H1 (cell line): ENCODE measurements around the gene POM121L12. TPM values are rescaled to one million over a fixed set of nuclear protein-coding genes. Genes with fewer than 3 reads are reported as not detected.

Experiments used
- CTCF ChIA-PET: fragments of 300-600 bp; sonication (Branson Sonifier 250); formaldehyde crosslinking; loops from one replicate; lab custom pipeline; 2021; ENCODE audit not compliant: partially characterized antibody; lab: Charles Lee
- POLR2A ChIA-PET: fragments of 300-600 bp; sonication (Branson Sonifier 250); formaldehyde crosslinking; loops from one replicate; lab custom pipeline; 2021; ENCODE audit warnings: inconsistent platforms; ENCODE audit not compliant: partially characterized antibody; lab: Charles Lee
- DNase-seq, 2 experiments: peaks; one replicate each; pipeline versions ENCODE4 v3.0.0 to v3.0.0-alpha.2; 2010 to 2022; ENCODE audit warnings: low spot score in 2 of 2, low read depth in 1 of 2, mixed read lengths in 1 of 2
- FAIRE-seq: peaks from 2 replicates; lab custom pipeline; 2011; peaks lifted over from hg19 to GRCh38; lab: Jason Lieb, UNC
- H2AFZ ChIP-seq: 2 replicates; pipeline ENCODE4 v1.8.1; 2012; ENCODE audit warnings: low read length, inconsistent platforms
- H2AK5ac ChIP-seq: 2 replicates; pipeline ENCODE4 v1.6.1; 2013; ENCODE audit warnings: low read depth, low read length
- H2BK120ac ChIP-seq: replicated peaks from 2 replicates; pipeline ENCODE3; 2013; ENCODE audit warnings: low read depth, low read length, inconsistent platforms
- H2BK12ac ChIP-seq: 2 replicates; pipeline ENCODE4 v1.6.1; 2013; ENCODE audit warnings: low read depth, low read length
- H2BK15ac ChIP-seq: 2 replicates; pipeline ENCODE4 v1.6.1; 2013; ENCODE audit warnings: low read length
- H2BK20ac ChIP-seq: 2 replicates; pipeline ENCODE4 v1.6.1; 2013; ENCODE audit warnings: low read length
- H2BK5ac ChIP-seq: 2 replicates; pipeline ENCODE4 v1.6.1; 2013; ENCODE audit warnings: low read depth, low read length
- H3K14ac ChIP-seq: 2 replicates; pipeline ENCODE4 v1.6.1; 2013; ENCODE audit warnings: inconsistent platforms; ENCODE audit not compliant: insufficient read length
- H3K18ac ChIP-seq: 2 replicates; pipeline ENCODE4 v1.6.1; 2013; ENCODE audit warnings: low read length; ENCODE audit errors: extremely low read depth
- H3K23ac ChIP-seq: 2 replicates; pipeline ENCODE4 v1.6.1; 2013; ENCODE audit warnings: inconsistent platforms; ENCODE audit not compliant: insufficient read length
- H3K23me2 ChIP-seq: 2 replicates; pipeline ENCODE4 v1.6.1; 2013; ENCODE audit warnings: low read depth, low read length
- H3K27ac ChIP-seq: 2 replicates; pipeline ENCODE4 v1.6.1; 2011; ENCODE audit warnings: low read depth, low read length, inconsistent platforms
- H3K27me3 ChIP-seq, 4 experiments: replicated peaks in 1 of 4; 1 replicate in 1 of 4; 2 replicates in 3 of 4; pipeline versions ENCODE4 v1.6.1 to v1.8.1; 2011 to 2013; ENCODE audit warnings: low read length in 3 of 4, mild to moderate bottlenecking in 3 of 4, inconsistent platforms in 2 of 4, mixed read lengths in 2 of 4, moderate library complexity in 1 of 4; ENCODE audit not compliant: control insufficient read depth in 3 of 4, insufficient read depth in 3 of 4; ENCODE audit errors: extremely low read depth in 1 of 4
- H3K36me3 ChIP-seq, 4 experiments: 2 replicates each; pipeline versions ENCODE4 v1.6.1 to v1.8.1; 2011 to 2013; ENCODE audit warnings: mild to moderate bottlenecking in 4 of 4, low read length in 3 of 4, moderate library complexity in 2 of 4, control low read depth in 1 of 4, inconsistent platforms in 1 of 4; ENCODE audit not compliant: insufficient read depth in 4 of 4, control insufficient read depth in 2 of 4
- H3K4ac ChIP-seq: replicated peaks from 2 replicates; pipeline ENCODE3; 2013; ENCODE audit warnings: low read length, low read depth, mixed read lengths, inconsistent platforms; ENCODE audit not compliant: insufficient read length
- H3K4me1 ChIP-seq, 4 experiments: replicated peaks in 1 of 4; 1 replicate in 1 of 4; 2 replicates in 3 of 4; pipeline versions ENCODE4 v1.6.1 to v1.8.1; 2011 to 2013; ENCODE audit warnings: low read length in 3 of 4, inconsistent platforms in 2 of 4, mixed read lengths in 1 of 4; ENCODE audit not compliant: insufficient read depth in 4 of 4, control insufficient read depth in 3 of 4
- H3K4me2 ChIP-seq, 2 experiments: 2 replicates each; pipeline versions ENCODE4 v1.6.1 to v1.8.1; 2011 to 2013; ENCODE audit warnings: low read depth in 2 of 2, low read length in 2 of 2, control low read depth in 1 of 2, inconsistent platforms in 1 of 2, mild to moderate bottlenecking in 1 of 2; ENCODE audit not compliant: insufficient read depth in 1 of 2
- H3K4me3 ChIP-seq, 4 experiments: fragments of 200-600, 300-600 bp in 1 of 4; sonication (generic), shearing (Covaris generic), sonication (Bioruptor Twin) in 1 of 4; 2 replicates each; pipeline versions ENCODE4 v1.5.1 to v1.8.1; 2011 to 2016; ENCODE audit warnings: low read length in 4 of 4, low read depth in 3 of 4, control low read depth in 2 of 4, inconsistent platforms in 2 of 4, mild to moderate bottlenecking in 2 of 4, mixed read lengths in 1 of 4, moderate library complexity in 1 of 4; ENCODE audit not compliant: insufficient read depth in 2 of 4; ENCODE audit errors: extremely low read depth in 1 of 4
- H3K56ac ChIP-seq: replicated peaks from 2 replicates; pipeline ENCODE3; 2013; ENCODE audit warnings: low read depth, mild to moderate bottlenecking, mixed read lengths, low read length, inconsistent platforms; ENCODE audit not compliant: insufficient read length
- H3K79me1 ChIP-seq: 2 replicates; pipeline ENCODE4 v1.6.1; 2013; ENCODE audit warnings: low read depth, low read length, control low read depth
- H3K79me2 ChIP-seq, 2 experiments: 2 replicates each; pipeline versions ENCODE4 v1.6.1 to v1.8.1; 2012 to 2013; ENCODE audit warnings: low read length in 2 of 2, mild to moderate bottlenecking in 2 of 2, inconsistent platforms in 1 of 2; ENCODE audit not compliant: insufficient read depth in 2 of 2, control insufficient read depth in 1 of 2
- H3K9ac ChIP-seq, 4 experiments: replicated peaks in 1 of 4; 1 replicate in 1 of 4; 2 replicates in 3 of 4; pipeline versions ENCODE4 v1.6.1 to v1.8.1; 2011 to 2013; ENCODE audit warnings: low read depth in 3 of 4, low read length in 3 of 4, control low read depth in 2 of 4, mild to moderate bottlenecking in 2 of 4, moderate library complexity in 2 of 4, inconsistent platforms in 1 of 4; ENCODE audit errors: extremely low read depth in 1 of 4
- H3K9me3 ChIP-seq, 2 experiments: 2 replicates each; pipeline versions ENCODE4 v1.6.1 to v1.8.1; 2012 to 2013; ENCODE audit warnings: mild to moderate bottlenecking in 2 of 2, moderate library complexity in 2 of 2, control low read depth in 1 of 2, inconsistent platforms in 1 of 2, low read depth in 1 of 2, low read length in 1 of 2, mixed read lengths in 1 of 2; ENCODE audit not compliant: insufficient read depth in 2 of 2
- H4K20me1 ChIP-seq, 2 experiments: replicated peaks in 1 of 2; 2 replicates each; pipeline versions ENCODE3 to v1.8.1; 2011 to 2013; ENCODE audit warnings: inconsistent platforms in 2 of 2, low read length in 2 of 2, mild to moderate bottlenecking in 1 of 2; ENCODE audit not compliant: insufficient read depth in 2 of 2, control insufficient read depth in 1 of 2
- H4K5ac ChIP-seq: 2 replicates; pipeline ENCODE4 v1.6.1; 2013; ENCODE audit warnings: low read length, low read depth, mixed read lengths, inconsistent platforms; ENCODE audit not compliant: insufficient read length
- H4K8ac ChIP-seq: 2 replicates; pipeline ENCODE4 v1.8.0; 2013; ENCODE audit warnings: mild to moderate bottlenecking, moderate library complexity, low read length, inconsistent platforms; ENCODE audit not compliant: insufficient read depth; ENCODE audit errors: extremely low read depth
- H4K91ac ChIP-seq: replicated peaks from 2 replicates; pipeline ENCODE3; 2013; ENCODE audit warnings: low read length, mixed read lengths, inconsistent platforms; ENCODE audit not compliant: insufficient read length
- BCL11A ChIP-seq, 2 experiments: IDR thresholded peaks; one replicate each; pipeline ENCODE4 v1.6.1; 2011; ENCODE audit warnings: low read depth in 2 of 2, low read length in 2 of 2, mild to moderate bottlenecking in 2 of 2
- CHD1 ChIP-seq: IDR thresholded peaks from 2 replicates; pipeline ENCODE4 v1.6.1; 2012; ENCODE audit warnings: low read depth, low read length, improper control_type of control experiment
- CREB1 ChIP-seq: IDR thresholded peaks from 2 replicates; pipeline ENCODE4 v1.6.1; 2012; ENCODE audit warnings: inconsistent platforms
- EP300 ChIP-seq, 2 experiments: IDR thresholded peaks; 1 replicate in 1 of 2; 2 replicates in 1 of 2; pipeline ENCODE4 v1.6.1; 2011 to 2012; ENCODE audit warnings: low read depth in 2 of 2, low read length in 2 of 2, mild to moderate bottlenecking in 2 of 2, borderline replicate concordance in 1 of 2, inconsistent platforms in 1 of 2, moderate library complexity in 1 of 2
- EZH2 ChIP-seq: fragments of 200-600 bp; sonication (generic); IDR thresholded peaks from 2 replicates; pipeline ENCODE4 v1.7.1; 2012; ENCODE audit warnings: low read depth, mild to moderate bottlenecking, moderate library complexity, low read length, inconsistent platforms; ENCODE audit not compliant: severe bottlenecking
- FOSL1 ChIP-seq: IDR thresholded peaks from 2 replicates; pipeline ENCODE4 v1.6.1; 2011; ENCODE audit warnings: mild to moderate bottlenecking, low read depth, low read length, moderate library complexity; ENCODE audit not compliant: insufficient read depth
- HDAC6 ChIP-seq: IDR thresholded peaks from one replicate; pipeline ENCODE4 v1.7.1; 2012; ENCODE audit warnings: low read depth, mild to moderate bottlenecking, inconsistent platforms, low read length, moderate library complexity
- RBBP5 ChIP-seq: IDR thresholded peaks from 2 replicates; pipeline ENCODE4 v1.7.1; 2012; ENCODE audit warnings: low read depth, mild to moderate bottlenecking, inconsistent platforms, low read length, moderate library complexity, borderline replicate concordance
- SIN3A ChIP-seq, 2 experiments: IDR thresholded peaks in 1 of 2; conservative IDR thresholded peaks in 1 of 2; 2 replicates each; pipeline ENCODE4 v1.6.1; 2011 to 2012; ENCODE audit warnings: low read length in 2 of 2, improper control_type of control experiment in 1 of 2, low read depth in 1 of 2, mild to moderate bottlenecking in 1 of 2
- SIX5 ChIP-seq: IDR thresholded peaks from 2 replicates; pipeline ENCODE4 v1.6.1; 2011; ENCODE audit warnings: mild to moderate bottlenecking, low read depth, low read length
- SP4 ChIP-seq: IDR thresholded peaks from 2 replicates; pipeline ENCODE4 v1.6.1; 2012; ENCODE audit warnings: low read length, inconsistent platforms
- SUZ12 ChIP-seq: fragments of 200-600 bp; sonication (generic); IDR thresholded peaks from 2 replicates; pipeline ENCODE4 v1.6.1; 2012; ENCODE audit warnings: mild to moderate bottlenecking, inconsistent platforms, low read length, moderate library complexity, mixed read lengths
- TBP ChIP-seq: IDR thresholded peaks from 2 replicates; pipeline ENCODE4 v1.6.1; 2011; ENCODE audit warnings: low read depth, low read length, improper control_type of control experiment
- TEAD4 ChIP-seq: IDR thresholded peaks from 2 replicates; pipeline ENCODE4 v1.6.1; 2012; ENCODE audit warnings: low read depth, low read length, inconsistent platforms, mixed read lengths
- WGBS, 2 experiments: shearing (Covaris generic) in 1 of 2; methylation state at CpG; one replicate each; pipeline versions ENCODE4 v1.1.6 to v1.1.7; 2013 to 2015; ENCODE audit warnings: low lambda C conversion rate in 2 of 2, mixed read lengths in 2 of 2, inconsistent platforms in 1 of 2, low coverage in 1 of 2, missing lambda C conversion rate in 1 of 2; ENCODE audit not compliant: insufficient replicate concordance in 2 of 2, insufficient coverage in 1 of 2, insufficient read length in 1 of 2; ENCODE audit errors: extremely low coverage in 1 of 2, missing lambda C conversion rate in 1 of 2; 5-methylcytosine and 5-hydroxymethylcytosine counted together
- polyA plus RNA-seq, 7 experiments: library from polyadenylated mRNA; depleted of rRNA in 3 of 7; stranded (reverse) in 5 of 7; unstranded in 2 of 7; fragments of >200 nt in 5 of 7; fragments of 200-250 nt in 2 of 7; gene quantifications; 1 replicate in 5 of 7; 2 replicates in 1 of 7; 4 replicates in 1 of 7; pipeline versions ENCODE4 v1.2.1 to v1.2.3, GENCODE V29; 2011 to 2013; ENCODE audit warnings: missing spikeins in 2 of 7, mixed read lengths in 2 of 7
- total RNA-seq: library from RNA; stranded (reverse); fragmentation: NEBNext Ultra II Directional; extraction: Animal tissue kit (Norgen Biotek cat#: 25700); gene quantifications from 2 replicates; pipeline ENCODE4 v1.2.1, GENCODE V29; 2021

Gene POM121L12
- total and polyA plus RNA-seq, 2 of the 8 experiments (the other 6 are each of a cell fraction or from before 2014, with no cell fraction given): not detected

DNA sequence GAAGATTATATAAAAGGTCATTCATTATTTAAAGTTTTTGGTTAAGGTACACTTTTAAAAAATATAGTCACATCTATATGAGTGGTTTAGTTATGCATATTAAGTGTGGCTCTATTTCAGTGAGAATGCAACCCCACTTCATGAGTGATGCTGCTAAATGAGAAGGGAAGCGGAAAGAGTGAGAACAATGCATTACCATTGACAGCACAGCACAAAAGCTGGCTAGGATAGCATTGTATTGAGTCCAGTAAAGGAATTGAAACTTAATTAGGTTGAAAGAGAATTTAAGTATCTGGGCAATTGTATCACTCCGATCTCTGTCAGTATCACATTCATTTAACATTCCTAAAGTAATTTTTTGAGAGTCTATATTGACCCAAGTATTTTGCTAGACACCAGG, 13.2 kb downstream of the POM121L12 start:
- POLR2A ChIA-PET: no interaction called here

More for the DNA sequence above, 13.2 kb downstream of the POM121L12 start:
- Histone ChIP-seq H3K23ac (no peak overlapping the region), H3K4ac (no peak overlapping the region), H2BK20ac (no peak overlapping the region), H3K4me2 (no peak overlapping the region), H3K23me2 (no peaks in the 10 kb centered on the region), H2BK120ac (no peak overlapping the region), H3K79me1 (no peaks in the 10 kb centered on the region), H3K9ac (no peak overlapping the region), H3K4me1 (no peaks in the 10 kb centered on the region), H2BK12ac (no peak overlapping the region), H3K27ac (no peak overlapping the region), H3K56ac (no peak overlapping the region), H4K91ac (no peak overlapping the region), H3K4me3 (no peak overlapping the region), H3K18ac (no peak overlapping the region), H3K79me2 (no peaks in the 10 kb centered on the region), H4K8ac (no peak overlapping the region), H4K5ac (no peak overlapping the region), H2AFZ (no peak overlapping the region), H2BK15ac (no peak overlapping the region), H3K9me3 (no peaks in the 10 kb centered on the region), H3K27me3 (no peaks in the 10 kb centered on the region), H2AK5ac (no peak overlapping the region), H3K36me3 (no peaks in the 10 kb centered on the region), H2BK5ac (no peak overlapping the region), H3K14ac (no peak overlapping the region), H4K20me1 (no peaks in the 10 kb centered on the region)
- WGBS, 2 experiments: 88% methylated on average over 2 of the region's 2 CpGs; no CpG with 5 or more reads in 1 of the 2 experiments
- TF ChIP-seq CREB1: no peak
- no peak for TF ChIP-seq TEAD4
- no peak for TF ChIP-seq SUZ12
- TF ChIP-seq EP300 (IDR thresholded peaks at IDR 0.05; ENCODE audit: borderline replicate concordance in 1 of 2, low read depth in 2 of 2, low read length in 2 of 2): no peak
- TF ChIP-seq SP4: no peak
- TF ChIP-seq CHD1: no peak
- TF ChIP-seq FOSL1: no peak
- TF ChIP-seq TBP: no peak
- no peak for TF ChIP-seq SIX5
- no peak for TF ChIP-seq SIN3A (conservative IDR thresholded peaks at IDR 0.05 in 1 of 2, IDR thresholded peaks at IDR 0.05 in 1 of 2; ENCODE audit: low read depth in 1 of 2, low read length in 2 of 2)
- no peak for TF ChIP-seq BCL11A (IDR thresholded peaks at IDR 0.05; ENCODE audit: low read depth in 2 of 2, low read length in 2 of 2)
- TF ChIP-seq EZH2: no peak
- TF ChIP-seq RBBP5: no peak
- TF ChIP-seq HDAC6: no peak
- FAIRE-seq (no peak), DNase-seq (no peak)
- CTCF ChIA-PET: no interaction called here
